ENCODE measurements around the gene ADCY3.

The ADCY3 gene

GRCh38 chr2:24872344-24873115 is 47.5 kb downstream of the ADCY3 start:
- DNase-seq, result no peak

GRCh38 chr2:24871852-24872333 is 48.1 kb downstream of the ADCY3 start:
- DNase-seq, result no peak

GRCh38 chr2:24870891-24871705 is 48.9 kb downstream of the ADCY3 start:
- no peak for DNase-seq

GRCh38 chr2:24870440-24870839 is 49.6 kb downstream of the ADCY3 start:
- no peak for DNase-seq

GRCh38 chr2:24866946-24867345 is 53.1 kb downstream of the ADCY3 start:
- DNase-seq, result no peak

GRCh38 chr2:24863641-24864040 is 56.4 kb downstream of the ADCY3 start:
- no peak for DNase-seq

- DNase-seq, result no peak
Measured at GRCh38 chr2:24861500-24861899, 58.5 kb downstream of the ADCY3 start.

GRCh38 chr2:24860631-24861030 is 59.4 kb downstream of the ADCY3 start:
- no peak for DNase-seq

- no peak for DNase-seq
Measured at GRCh38 chr2:24859968-24860600, 60.0 kb downstream of the ADCY3 start.

GRCh38 chr2:24858996-24859395 is 61.0 kb downstream of the ADCY3 start:
- no peak for DNase-seq

GRCh38 chr2:24857746-24858145 is 62.3 kb downstream of the ADCY3 start:
- DNase-seq, result no peak

GRCh38 chr2:24856791-24857211 is 63.2 kb downstream of the ADCY3 start:
- DNase-seq, result no peak

GRCh38 chr2:24855726-24856125 is 64.3 kb downstream of the ADCY3 start:
- no peak for DNase-seq

- no peak for DNase-seq
Measured at GRCh38 chr2:24855022-24855622, 64.9 kb downstream of the ADCY3 start.

GRCh38 chr2:24853996-24854395 is 66.0 kb downstream of the ADCY3 start:
- DNase-seq, result no peak

GRCh38 chr2:24853046-24853445 is 67.0 kb downstream of the ADCY3 start:
- no peak for DNase-seq

- DNase-seq, result no peak
Measured at GRCh38 chr2:24852431-24853020, 67.5 kb downstream of the ADCY3 start.

- no peak for DNase-seq
Measured at GRCh38 chr2:24852026-24852425, 68.0 kb downstream of the ADCY3 start.

- DNase-seq, result no peak
Measured at GRCh38 chr2:24850944-24851343, 69.1 kb downstream of the ADCY3 start.

- no peak for DNase-seq
Measured at GRCh38 chr2:24845691-24846090, 74.3 kb downstream of the ADCY3 start.

- no peak for DNase-seq
Measured at GRCh38 chr2:24844023-24844685, 75.9 kb downstream of the ADCY3 start.

GRCh38 chr2:24843330-24843860 is 76.6 kb downstream of the ADCY3 start:
- DNase-seq, result no peak
